ENCODE results near the gene SULF2.

SULF2 gene

DNA sequence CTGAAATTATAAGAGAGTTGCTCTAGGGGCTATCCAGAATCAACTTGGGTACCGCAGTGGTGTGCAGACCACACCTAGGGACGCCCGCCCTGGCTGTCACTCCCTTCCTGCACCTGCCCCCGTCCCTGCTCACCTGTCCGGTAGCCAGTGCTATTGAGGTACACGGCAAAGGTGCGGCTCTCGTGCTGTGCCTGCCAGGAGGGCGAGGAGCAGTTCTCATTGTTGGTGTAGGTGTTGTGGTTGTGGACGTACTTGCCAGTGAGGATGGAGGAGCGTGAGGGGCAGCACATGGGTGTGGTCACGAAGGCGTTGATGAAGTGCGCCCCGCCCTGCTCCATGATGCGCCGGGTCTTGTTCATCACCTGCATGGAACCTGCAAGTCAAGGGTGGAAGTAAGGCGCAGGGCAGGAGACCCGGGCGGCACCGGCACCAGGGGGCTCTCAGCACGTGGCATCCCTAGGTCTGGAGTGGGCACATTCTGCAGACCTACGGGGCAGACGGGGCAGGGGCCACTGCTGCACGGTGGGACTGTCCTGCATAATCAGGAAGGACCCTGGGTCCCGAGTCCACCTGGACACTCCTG is 48.6 kb downstream of the SULF2 start:
- Histone ChIP-seq H3K36me3 (replicated peaks) (no peaks in the 10 kb centered on the region), H3K27ac (no peak overlapping the region), H3K4me3 (ENCODE audit: low read depth, low read length) (no peak overlapping the region), H3K27me3 (replicated peaks) (no peaks in the 10 kb centered on the region)
- TF ChIP-seq, protein P1, sequence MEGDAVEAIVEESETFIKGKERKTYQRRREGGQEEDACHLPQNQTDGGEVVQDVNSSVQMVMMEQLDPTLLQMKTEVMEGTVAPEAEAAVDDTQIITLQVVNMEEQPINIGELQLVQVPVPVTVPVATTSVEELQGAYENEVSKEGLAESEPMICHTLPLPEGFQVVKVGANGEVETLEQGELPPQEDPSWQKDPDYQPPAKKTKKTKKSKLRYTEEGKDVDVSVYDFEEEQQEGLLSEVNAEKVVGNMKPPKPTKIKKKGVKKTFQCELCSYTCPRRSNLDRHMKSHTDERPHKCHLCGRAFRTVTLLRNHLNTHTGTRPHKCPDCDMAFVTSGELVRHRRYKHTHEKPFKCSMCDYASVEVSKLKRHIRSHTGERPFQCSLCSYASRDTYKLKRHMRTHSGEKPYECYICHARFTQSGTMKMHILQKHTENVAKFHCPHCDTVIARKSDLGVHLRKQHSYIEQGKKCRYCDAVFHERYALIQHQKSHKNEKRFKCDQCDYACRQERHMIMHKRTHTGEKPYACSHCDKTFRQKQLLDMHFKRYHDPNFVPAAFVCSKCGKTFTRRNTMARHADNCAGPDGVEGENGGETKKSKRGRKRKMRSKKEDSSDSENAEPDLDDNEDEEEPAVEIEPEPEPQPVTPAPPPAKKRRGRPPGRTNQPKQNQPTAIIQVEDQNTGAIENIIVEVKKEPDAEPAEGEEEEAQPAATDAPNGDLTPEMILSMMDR (IDR thresholded peaks at IDR 0.05; ENCODE audit: low read depth, low read length, missing control alignments), result no peak
- in situ Hi-C loops (cut with HindIII; ENCODE audit: low pct_ligation_motif_present, low sequenced_read_pairs), result no loop called here
- DNase-seq, result no peak

DNA sequence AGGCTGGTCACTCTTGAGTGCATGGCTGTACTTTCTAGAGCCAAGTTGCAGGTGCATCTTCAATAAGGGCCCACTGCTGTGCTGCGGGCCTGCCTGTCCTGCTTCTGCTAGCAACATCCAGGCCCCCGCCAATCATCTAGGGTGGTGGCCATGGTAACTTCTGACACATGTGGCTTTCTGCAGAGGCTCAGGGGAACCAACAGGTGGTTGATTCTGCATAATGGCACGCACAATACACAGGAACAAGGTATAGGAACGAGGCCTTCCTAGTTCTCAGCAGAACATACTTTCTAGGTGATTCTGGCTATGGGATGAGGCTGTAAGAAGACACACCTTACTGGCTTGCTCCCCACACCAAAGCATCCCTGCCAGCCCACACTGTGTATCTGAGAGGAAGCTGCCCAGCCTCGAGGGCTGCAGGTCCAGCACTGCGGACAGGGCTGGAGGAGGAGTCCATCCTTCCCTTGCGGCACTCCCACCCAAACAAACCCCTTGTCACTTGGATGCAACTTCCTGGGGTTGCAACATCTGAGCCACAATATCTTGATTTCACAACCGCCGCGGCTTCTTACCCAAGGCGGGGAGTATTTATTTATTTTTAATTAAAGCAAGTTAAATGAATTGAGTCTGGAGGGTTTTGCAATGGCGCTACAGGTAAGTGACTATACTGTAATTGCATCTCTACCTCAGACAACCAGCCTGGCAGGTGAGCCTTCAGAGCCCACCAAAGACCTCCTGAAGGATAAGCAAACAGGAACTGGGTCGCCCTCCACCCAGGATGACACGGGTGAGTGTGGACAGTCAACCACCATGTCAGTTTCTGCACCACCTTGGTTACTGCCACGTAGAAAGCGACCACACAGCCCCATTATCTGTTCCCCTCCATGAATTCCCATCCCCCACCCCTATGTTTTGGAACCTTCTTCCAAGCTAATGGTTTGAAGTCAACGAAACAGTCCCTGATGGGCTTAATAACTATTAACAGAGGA is 49.6 kb downstream of the SULF2 start:
- Histone ChIP-seq H3K4me3 (ENCODE audit: low read depth, low read length) (no peak overlapping the region), H3K36me3 (replicated peaks) (no peaks in the 10 kb centered on the region), H3K27ac (no peak overlapping the region), H3K27me3 (replicated peaks) (no peaks in the 10 kb centered on the region)
- in situ Hi-C loops (cut with HindIII; ENCODE audit: low pct_ligation_motif_present, low sequenced_read_pairs), result no loop called here
- TF ChIP-seq, protein P1 (IDR thresholded peaks at IDR 0.05; ENCODE audit: low read depth, low read length, missing control alignments), result no peak
- no peak for DNase-seq

DNA sequence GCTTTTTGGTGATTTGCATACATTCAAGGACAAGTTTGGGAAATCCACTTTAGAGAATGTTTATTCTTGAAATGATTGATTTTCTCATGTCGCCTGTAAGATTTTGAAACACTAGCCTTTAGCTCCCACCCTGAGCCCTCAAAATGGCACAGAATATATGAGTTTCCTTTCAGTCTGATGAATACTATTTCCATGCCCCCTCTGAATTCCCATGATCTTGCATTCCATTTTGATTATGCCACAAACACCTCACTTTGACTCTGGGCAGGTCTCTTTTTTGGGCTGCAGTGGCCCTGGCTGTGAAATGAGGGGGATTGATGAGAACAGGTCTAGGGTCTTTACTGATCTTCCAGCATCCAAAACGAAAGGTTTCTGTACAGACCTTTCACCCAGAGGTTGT is 50.4 kb downstream of the SULF2 start:
- TF ChIP-seq, protein P1 (IDR thresholded peaks at IDR 0.05; ENCODE audit: low read depth, low read length, missing control alignments), result no peak
- H3K27me3 ChIP-seq (replicated peaks), result no peaks in the 10 kb centered on the region
- H3K27ac ChIP-seq, result no peak overlapping the region
- DNase-seq, result no peak
- no peak overlapping the region for H3K4me3 ChIP-seq (ENCODE audit: low read depth, low read length)
- in situ Hi-C loops (cut with HindIII; ENCODE audit: low pct_ligation_motif_present, low sequenced_read_pairs), result no loop called here
- H3K36me3 ChIP-seq (replicated peaks), result no peaks in the 10 kb centered on the region

DNA sequence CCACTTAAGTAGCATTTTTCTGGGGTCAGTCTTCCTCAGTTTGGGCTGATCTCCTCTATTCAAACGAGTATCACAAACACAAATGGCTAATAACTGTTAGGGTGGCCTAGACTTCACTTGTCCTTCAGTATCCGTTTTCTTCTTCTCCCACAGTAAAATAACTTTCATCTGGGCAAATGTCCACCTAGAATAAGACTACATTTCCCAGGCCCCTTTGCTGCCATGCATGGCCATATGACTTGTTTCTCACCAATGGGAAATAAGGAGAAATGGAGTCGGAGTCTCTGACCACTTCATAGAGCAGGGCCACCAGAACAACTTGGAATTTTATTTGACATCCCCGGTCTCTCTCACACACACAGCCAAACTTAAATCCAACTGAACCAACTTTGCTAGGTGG is 51.4 kb downstream of the SULF2 start:
- TF ChIP-seq, protein P1 (IDR thresholded peaks at IDR 0.05; ENCODE audit: low read depth, low read length, missing control alignments), result no peak
- Histone ChIP-seq H3K4me3 (ENCODE audit: low read depth, low read length) (no peak overlapping the region), H3K27me3 (replicated peaks) (no peaks in the 10 kb centered on the region), H3K36me3 (replicated peaks) (no peaks in the 10 kb centered on the region), H3K27ac (no peak overlapping the region)
- no peak for DNase-seq
- in situ Hi-C loops (cut with HindIII; ENCODE audit: low pct_ligation_motif_present, low sequenced_read_pairs), result no loop called here

DNA sequence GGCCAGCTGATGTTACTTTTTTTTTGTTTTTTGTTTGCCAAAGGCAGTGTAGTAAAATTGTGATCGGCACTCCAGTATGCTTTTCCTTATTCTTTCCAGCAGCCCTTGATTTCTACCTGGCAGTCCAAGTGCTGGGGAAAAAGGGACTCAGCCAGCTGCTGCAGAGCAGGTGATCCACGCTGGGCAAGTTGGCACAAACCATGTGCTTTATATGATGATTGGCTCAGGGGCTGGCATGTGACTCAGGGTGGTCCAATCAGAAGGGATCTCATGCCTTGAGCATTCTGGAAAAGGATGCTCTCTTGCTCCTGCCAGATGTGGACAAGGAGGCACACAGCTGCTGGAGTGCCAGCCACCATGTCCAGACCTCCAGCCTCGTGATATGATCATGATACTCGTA is 54.5 kb downstream of the SULF2 start:
- H3K4me3 ChIP-seq (ENCODE audit: low read depth, low read length), result no peak overlapping the region
- in situ Hi-C loops (cut with HindIII; ENCODE audit: low pct_ligation_motif_present, low sequenced_read_pairs), result no loop called here
- no peak overlapping the region for H3K27ac ChIP-seq
- H3K27me3 ChIP-seq (replicated peaks), result peaks cover 2% of the 10 kb centered on the region
- TF ChIP-seq, protein P1 (IDR thresholded peaks at IDR 0.05; ENCODE audit: low read depth, low read length, missing control alignments), result no peak
- H3K36me3 ChIP-seq (replicated peaks), result no peaks in the 10 kb centered on the region
- no peak for DNase-seq
